Keratinocyte (primary cell): ENCODE results near the gene CRIM1.

Experiments used
- EZH2 ChIP-seq: IDR thresholded peaks from one replicate; pipeline ENCODE4 v1.6.1; 2012; ENCODE audit warnings: inconsistent platforms, mild to moderate bottlenecking, low read length, moderate library complexity
- TF ChIP-seq, protein P1 (sequence below), 3 experiments: IDR thresholded peaks in 1 of 3; conservative IDR thresholded peaks in 1 of 3; optimal IDR thresholded peaks in 1 of 3; 2 replicates in 2 of 3; 3 replicates in 1 of 3; pipeline versions ENCODE3 to v1.5.1; 2011; ENCODE audit warnings: low read length in 3 of 3, mild to moderate bottlenecking in 3 of 3, moderate library complexity in 2 of 3, control low read depth in 1 of 3, inconsistent platforms in 1 of 3; ENCODE audit not compliant: insufficient read depth in 2 of 3; ENCODE audit errors: extremely low read depth in 1 of 3

- TF ChIP-seq, protein P1, sequence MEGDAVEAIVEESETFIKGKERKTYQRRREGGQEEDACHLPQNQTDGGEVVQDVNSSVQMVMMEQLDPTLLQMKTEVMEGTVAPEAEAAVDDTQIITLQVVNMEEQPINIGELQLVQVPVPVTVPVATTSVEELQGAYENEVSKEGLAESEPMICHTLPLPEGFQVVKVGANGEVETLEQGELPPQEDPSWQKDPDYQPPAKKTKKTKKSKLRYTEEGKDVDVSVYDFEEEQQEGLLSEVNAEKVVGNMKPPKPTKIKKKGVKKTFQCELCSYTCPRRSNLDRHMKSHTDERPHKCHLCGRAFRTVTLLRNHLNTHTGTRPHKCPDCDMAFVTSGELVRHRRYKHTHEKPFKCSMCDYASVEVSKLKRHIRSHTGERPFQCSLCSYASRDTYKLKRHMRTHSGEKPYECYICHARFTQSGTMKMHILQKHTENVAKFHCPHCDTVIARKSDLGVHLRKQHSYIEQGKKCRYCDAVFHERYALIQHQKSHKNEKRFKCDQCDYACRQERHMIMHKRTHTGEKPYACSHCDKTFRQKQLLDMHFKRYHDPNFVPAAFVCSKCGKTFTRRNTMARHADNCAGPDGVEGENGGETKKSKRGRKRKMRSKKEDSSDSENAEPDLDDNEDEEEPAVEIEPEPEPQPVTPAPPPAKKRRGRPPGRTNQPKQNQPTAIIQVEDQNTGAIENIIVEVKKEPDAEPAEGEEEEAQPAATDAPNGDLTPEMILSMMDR (optimal IDR thresholded peaks at IDR 0.05 in 1 of 3, IDR thresholded peaks at IDR 0.05 in 1 of 3, conservative IDR thresholded peaks at IDR 0.05 in 1 of 3; ENCODE audit: extremely low read depth in 1 of 3, insufficient read depth in 2 of 3, low read length in 3 of 3): no peak
- no peak for TF ChIP-seq EZH2
Measured at GRCh38 chr2:36480636-36481035, 125.1 kb downstream of the CRIM1 start.
